HL-60 (cell line): ENCODE results near the gene PTPRM.

Experiments used
- DNase-seq, 2 experiments: peaks; one replicate each; pipeline ENCODE4 v3.0.0-alpha.2; 2010 to 2020; ENCODE audit warnings: low read depth in 1 of 2, low spot score in 1 of 2
- H3K27ac ChIP-seq: fragments of 250-450 bp; sonication (Bioruptor Pico); replicated peaks from 2 replicates; pipeline ENCODE4 v1.5.1; 2020; ENCODE audit warnings: mild to moderate bottlenecking, moderate library complexity
- H3K27me3 ChIP-seq: fragments of 250-450 bp; sonication (Bioruptor Pico); 2 replicates; pipeline ENCODE4 v1.5.1; 2021; ENCODE audit warnings: mild to moderate bottlenecking, moderate library complexity; ENCODE audit not compliant: insufficient read depth, poor library complexity, severe bottlenecking
- H3K4me3 ChIP-seq: replicated peaks from 2 replicates; pipeline ENCODE4 v1.5.1; 2011; ENCODE audit warnings: mild to moderate bottlenecking, control low read depth, low read length; ENCODE audit not compliant: insufficient read depth
- GABPA ChIP-seq: IDR thresholded peaks from 2 replicates; pipeline ENCODE4 v1.6.1; 2012; ENCODE audit warnings: low read depth
- POLR2AphosphoS5 ChIP-seq: IDR thresholded peaks from 2 replicates; pipeline ENCODE4 v1.6.1; 2012; ENCODE audit warnings: low read depth
- SPI1 ChIP-seq: IDR thresholded peaks from 2 replicates; pipeline ENCODE4 v1.6.1; 2012; ENCODE audit warnings: low read depth, mild to moderate bottlenecking, borderline replicate concordance
- TF ChIP-seq, protein P1 (sequence below): IDR thresholded peaks from one replicate; pipeline ENCODE4 v1.5.1; 2011; ENCODE audit warnings: low read length, control low read depth, inconsistent platforms; ENCODE audit not compliant: insufficient read depth
- TF ChIP-seq, protein P2 (sequence below): IDR thresholded peaks from 2 replicates; pipeline ENCODE4 v1.6.1; 2012; ENCODE audit warnings: low read depth; ENCODE audit not compliant: insufficient replicate concordance

The PTPRM gene

DNA sequence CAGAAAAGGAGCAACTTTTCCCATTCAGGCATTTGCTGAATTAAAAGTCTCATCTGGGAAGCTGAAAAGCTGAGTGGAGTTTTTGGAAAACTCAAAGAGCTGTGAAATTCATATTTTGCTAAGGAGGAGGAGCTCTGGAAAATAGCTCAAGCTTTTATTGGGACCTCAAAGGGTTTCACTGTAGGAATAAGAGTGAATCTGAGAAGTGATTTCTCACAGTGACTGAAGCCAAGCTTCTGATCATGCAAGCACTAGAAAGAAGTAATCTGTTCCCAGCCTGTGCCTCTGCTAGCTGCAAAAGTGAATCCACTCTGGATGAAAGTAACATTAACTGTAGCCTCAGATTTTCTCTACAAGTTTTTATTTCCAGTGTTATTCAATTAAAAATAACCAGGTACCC is 283.3 kb downstream of the PTPRM start:
- TF ChIP-seq, protein P1, sequence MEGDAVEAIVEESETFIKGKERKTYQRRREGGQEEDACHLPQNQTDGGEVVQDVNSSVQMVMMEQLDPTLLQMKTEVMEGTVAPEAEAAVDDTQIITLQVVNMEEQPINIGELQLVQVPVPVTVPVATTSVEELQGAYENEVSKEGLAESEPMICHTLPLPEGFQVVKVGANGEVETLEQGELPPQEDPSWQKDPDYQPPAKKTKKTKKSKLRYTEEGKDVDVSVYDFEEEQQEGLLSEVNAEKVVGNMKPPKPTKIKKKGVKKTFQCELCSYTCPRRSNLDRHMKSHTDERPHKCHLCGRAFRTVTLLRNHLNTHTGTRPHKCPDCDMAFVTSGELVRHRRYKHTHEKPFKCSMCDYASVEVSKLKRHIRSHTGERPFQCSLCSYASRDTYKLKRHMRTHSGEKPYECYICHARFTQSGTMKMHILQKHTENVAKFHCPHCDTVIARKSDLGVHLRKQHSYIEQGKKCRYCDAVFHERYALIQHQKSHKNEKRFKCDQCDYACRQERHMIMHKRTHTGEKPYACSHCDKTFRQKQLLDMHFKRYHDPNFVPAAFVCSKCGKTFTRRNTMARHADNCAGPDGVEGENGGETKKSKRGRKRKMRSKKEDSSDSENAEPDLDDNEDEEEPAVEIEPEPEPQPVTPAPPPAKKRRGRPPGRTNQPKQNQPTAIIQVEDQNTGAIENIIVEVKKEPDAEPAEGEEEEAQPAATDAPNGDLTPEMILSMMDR, result no peak
- no peak for TF ChIP-seq SPI1
- no peak for TF ChIP-seq GABPA
- TF ChIP-seq POLR2AphosphoS5, result no peak
- TF ChIP-seq, protein P2, sequence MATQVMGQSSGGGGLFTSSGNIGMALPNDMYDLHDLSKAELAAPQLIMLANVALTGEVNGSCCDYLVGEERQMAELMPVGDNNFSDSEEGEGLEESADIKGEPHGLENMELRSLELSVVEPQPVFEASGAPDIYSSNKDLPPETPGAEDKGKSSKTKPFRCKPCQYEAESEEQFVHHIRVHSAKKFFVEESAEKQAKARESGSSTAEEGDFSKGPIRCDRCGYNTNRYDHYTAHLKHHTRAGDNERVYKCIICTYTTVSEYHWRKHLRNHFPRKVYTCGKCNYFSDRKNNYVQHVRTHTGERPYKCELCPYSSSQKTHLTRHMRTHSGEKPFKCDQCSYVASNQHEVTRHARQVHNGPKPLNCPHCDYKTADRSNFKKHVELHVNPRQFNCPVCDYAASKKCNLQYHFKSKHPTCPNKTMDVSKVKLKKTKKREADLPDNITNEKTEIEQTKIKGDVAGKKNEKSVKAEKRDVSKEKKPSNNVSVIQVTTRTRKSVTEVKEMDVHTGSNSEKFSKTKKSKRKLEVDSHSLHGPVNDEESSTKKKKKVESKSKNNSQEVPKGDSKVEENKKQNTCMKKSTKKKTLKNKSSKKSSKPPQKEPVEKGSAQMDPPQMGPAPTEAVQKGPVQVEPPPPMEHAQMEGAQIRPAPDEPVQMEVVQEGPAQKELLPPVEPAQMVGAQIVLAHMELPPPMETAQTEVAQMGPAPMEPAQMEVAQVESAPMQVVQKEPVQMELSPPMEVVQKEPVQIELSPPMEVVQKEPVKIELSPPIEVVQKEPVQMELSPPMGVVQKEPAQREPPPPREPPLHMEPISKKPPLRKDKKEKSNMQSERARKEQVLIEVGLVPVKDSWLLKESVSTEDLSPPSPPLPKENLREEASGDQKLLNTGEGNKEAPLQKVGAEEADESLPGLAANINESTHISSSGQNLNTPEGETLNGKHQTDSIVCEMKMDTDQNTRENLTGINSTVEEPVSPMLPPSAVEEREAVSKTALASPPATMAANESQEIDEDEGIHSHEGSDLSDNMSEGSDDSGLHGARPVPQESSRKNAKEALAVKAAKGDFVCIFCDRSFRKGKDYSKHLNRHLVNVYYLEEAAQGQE, result no peak
- no peak for DNase-seq
- no peak overlapping the region for H3K4me3 ChIP-seq
- H3K27ac ChIP-seq, result no peak overlapping the region
- peaks cover 2% of the 10 kb centered on the region for H3K27me3 ChIP-seq

- Histone ChIP-seq H3K27me3 (peaks cover 2% of the 10 kb centered on the region), H3K4me3 (no peak overlapping the region), H3K27ac (no peak overlapping the region)
- TF ChIP-seq, protein P2, result no peak
- TF ChIP-seq GABPA (no peak), POLR2AphosphoS5 (no peak), SPI1 (no peak)
- TF ChIP-seq, protein P1, result no peak
- DNase-seq, result no peak
Observed at GRCh38 chr18:7855028-7855427, 287.9 kb downstream of the PTPRM start.

DNA sequence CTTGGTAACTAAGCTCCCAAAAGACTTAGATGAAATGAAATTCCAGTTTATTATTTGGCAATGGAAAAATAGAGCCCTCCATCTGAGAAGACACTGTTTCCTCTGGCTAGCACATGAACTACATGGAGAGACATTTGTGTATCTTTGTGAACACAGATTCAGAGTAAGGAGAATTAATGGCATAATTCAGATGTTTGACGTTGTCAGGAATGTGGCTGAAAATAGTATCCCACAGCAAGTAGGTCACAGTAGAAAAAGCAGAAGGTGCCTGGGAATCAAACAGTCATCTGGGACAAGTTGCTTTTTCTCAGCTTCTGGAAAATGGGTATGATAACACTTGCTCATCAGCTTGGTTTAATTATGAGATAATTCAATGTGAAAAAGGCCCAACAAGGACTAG is 288.6 kb downstream of the PTPRM start:
- H3K4me3 ChIP-seq, result no peak overlapping the region
- peaks cover 2% of the 10 kb centered on the region for H3K27me3 ChIP-seq
- H3K27ac ChIP-seq, result no peak overlapping the region
- TF ChIP-seq, protein P2, result no peak
- TF ChIP-seq POLR2AphosphoS5 (no peak), GABPA (no peak)
- TF ChIP-seq, protein P1, result no peak
- no peak for DNase-seq
